LNCaP clone FGC (cell line): ENCODE data around the gene NOM1.

ENCODE experiments used
- DNase-seq: peaks from one replicate; pipeline ENCODE4 v3.0.0-alpha.2; 2011; ENCODE audit warnings: low read depth
- H3K4me3 ChIP-seq: 2 replicates; pipeline ENCODE4 v1.5.1; 2011; ENCODE audit warnings: mild to moderate bottlenecking, low read depth, low read length, control low read depth
- TF ChIP-seq, protein P1 (sequence below): IDR thresholded peaks from 2 replicates; pipeline ENCODE4 v1.5.1; 2012; ENCODE audit warnings: mild to moderate bottlenecking; ENCODE audit not compliant: control insufficient read depth, insufficient read depth; ENCODE audit errors: extremely low read depth

The NOM1 gene

DNA sequence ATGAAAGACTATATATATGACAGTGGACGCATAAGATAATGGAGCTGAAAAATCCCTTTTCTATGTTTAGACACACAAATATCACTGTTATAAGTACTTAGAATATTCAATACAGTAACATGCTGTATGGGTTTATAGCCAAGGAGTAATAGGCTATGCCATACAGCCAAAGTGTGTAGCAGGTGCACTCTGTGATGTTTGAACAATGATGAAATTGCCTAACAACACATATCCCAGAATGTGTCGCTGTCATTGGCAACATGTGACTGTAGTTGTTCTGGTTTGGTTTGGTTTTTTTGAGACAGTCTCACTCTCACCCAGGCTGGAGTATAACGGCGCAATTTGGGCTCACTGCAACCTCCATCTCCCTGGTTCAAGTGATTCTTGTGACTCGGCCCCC is 26.1 kb downstream of the NOM1 start:
- DNase-seq: no peak
- TF ChIP-seq, protein P1, sequence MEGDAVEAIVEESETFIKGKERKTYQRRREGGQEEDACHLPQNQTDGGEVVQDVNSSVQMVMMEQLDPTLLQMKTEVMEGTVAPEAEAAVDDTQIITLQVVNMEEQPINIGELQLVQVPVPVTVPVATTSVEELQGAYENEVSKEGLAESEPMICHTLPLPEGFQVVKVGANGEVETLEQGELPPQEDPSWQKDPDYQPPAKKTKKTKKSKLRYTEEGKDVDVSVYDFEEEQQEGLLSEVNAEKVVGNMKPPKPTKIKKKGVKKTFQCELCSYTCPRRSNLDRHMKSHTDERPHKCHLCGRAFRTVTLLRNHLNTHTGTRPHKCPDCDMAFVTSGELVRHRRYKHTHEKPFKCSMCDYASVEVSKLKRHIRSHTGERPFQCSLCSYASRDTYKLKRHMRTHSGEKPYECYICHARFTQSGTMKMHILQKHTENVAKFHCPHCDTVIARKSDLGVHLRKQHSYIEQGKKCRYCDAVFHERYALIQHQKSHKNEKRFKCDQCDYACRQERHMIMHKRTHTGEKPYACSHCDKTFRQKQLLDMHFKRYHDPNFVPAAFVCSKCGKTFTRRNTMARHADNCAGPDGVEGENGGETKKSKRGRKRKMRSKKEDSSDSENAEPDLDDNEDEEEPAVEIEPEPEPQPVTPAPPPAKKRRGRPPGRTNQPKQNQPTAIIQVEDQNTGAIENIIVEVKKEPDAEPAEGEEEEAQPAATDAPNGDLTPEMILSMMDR: no peak
- H3K4me3 ChIP-seq: no peak overlapping the region

DNA sequence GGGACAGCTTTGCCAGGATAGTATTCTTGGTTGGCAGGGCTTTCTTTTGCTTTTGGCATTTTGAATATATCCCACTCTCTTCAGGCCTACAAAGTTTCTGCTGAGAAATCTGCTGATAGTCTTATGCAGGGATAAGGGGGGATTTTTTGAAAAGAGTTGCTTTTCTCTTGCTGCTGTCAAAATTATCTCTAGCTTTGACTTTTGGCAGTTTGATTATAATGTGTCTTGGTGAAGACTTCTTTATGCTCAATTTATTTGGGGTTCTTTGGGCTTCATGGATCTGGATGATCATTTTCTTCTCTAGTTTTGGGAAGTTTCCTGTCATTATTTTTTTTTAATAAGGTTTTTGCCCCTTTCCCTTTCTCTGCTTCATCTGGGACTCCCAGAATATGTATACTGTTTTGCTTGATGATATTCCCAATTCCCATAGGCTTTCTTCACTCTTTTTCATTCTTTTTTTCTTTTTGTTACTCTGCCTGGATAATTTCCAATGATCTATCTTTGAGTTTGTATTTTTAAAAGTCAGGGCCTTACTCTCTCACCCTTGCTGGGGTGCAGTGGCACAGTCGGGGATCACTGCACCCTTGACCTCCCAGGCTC is 29.6 kb downstream of the NOM1 start:
- no peak overlapping the region for H3K4me3 ChIP-seq
- DNase-seq: no peak
- TF ChIP-seq, protein P1: no peak

DNA sequence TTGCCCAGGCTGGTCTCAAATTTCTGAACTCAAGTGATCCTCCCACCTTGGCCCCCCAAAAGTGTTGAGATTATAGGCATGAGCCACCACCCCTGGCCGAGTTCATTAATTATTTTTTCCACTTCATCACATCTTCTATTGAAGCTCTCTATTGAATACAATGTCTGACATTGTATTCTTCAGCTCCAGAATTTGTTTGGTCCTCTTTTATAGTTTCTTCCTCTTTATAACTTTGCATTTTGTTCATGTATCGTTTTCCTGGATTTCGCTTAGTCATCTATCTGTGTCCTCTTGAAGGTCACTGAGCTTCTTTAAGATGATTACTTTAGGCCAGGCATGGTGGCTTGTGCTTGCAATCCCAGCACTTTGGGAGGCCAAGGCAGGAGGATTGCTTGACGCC is 30.2 kb downstream of the NOM1 start:
- TF ChIP-seq, protein P1: no peak
- DNase-seq: no peak
- H3K4me3 ChIP-seq: no peak overlapping the region

DNA sequence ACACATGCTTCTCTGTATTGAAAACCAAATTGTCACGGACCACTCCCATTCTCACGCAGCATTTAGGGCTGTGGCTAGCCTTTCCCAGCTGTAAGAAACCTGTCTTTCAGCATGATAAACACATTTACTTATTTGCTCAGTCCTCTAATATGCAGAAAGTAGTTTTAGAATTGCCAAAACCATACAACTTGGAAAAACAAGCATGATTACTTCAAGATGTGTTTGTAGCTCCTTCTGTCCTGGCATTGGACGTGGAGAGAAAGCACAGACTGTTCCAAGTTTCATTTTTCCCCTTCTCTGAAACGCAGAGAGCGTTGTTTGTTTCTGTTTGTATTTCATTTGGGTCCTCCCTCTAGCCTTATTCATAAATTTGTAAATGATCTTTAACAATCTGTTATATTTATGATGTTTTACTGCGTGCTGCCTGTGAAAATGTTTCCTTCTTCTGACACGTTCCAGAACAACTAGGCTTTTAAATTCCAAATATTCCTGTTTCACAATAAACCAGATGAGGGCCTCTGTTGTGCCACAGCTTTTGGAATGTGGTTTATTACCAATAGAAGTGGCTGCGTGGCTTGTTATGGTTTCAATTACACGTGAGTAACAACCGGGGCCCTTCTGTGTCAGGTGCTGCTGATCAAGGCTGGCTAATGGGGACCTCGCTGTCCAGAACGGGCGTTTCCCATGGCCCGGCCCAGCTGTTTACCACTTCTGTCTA is 34.8 kb downstream of the NOM1 start:
- TF ChIP-seq, protein P1: peak; percentile 14; the same call in 1 of the 2 replicates
- no peak for DNase-seq
- H3K4me3 ChIP-seq: peak overlapping the region; percentile 32

DNA sequence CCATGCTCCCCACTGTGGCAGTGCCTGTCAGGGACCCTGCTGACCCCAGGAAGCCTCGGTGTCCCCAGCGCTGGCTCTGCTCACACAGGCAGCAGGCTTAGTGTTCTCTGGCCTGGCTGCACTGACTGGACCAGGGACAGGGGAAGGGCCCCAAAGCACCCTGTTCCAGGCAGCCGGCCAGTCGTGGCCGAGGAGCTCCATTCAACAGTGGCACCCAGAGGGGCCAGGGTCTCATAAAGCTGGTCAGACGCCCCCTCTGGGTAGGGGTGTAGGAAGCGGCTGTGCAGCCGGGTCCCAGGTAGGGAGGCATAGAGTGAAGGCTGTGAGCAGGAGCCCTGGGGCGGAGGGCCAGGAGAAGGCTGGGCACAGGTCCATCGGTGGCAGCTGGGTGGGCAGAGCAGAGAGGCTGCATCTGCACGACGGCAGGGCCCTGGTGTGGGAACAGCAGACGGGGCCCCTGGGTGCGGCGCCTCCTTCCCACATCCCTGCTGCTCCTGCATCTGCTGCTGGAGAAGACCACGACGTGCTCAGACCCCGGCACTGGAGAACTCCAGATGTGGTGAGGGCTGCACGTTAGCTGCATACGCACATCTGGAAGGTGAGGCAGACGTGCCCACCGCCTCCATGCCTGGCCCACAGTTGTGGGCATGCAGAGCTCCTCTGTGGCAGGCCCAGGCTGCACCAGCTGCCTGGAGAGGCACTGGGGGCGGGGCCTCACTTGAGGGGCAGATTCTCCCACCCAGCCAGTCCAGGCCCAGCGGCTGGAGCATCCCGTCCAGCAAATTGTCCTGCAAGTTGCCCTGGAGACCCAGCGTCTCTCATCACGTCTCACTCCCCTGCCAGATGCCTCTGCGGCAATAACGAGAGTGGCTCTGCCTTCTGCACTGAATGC is 35.8 kb downstream of the NOM1 start:
- TF ChIP-seq, protein P1: no peak
- DNase-seq: no peak

GRCh38 chr7:156986378-156986777 is 36.9 kb downstream of the NOM1 start:
- no peak overlapping the region for H3K4me3 ChIP-seq
- no peak for DNase-seq
- TF ChIP-seq, protein P1: no peak

More for the DNA sequence above, 35.8 kb downstream of the NOM1 start:
- H3K4me3 ChIP-seq: no peak overlapping the region
